Astrocyte (in vitro differentiated cells and primary cell): ENCODE results near the gene FMOD.

Source experiments
- CTCF ChIP-seq: IDR thresholded peaks from 2 replicates; pipeline ENCODE4 v1.5.1; 2011; ENCODE audit warnings: low read depth, mild to moderate bottlenecking, inconsistent platforms, low read length, moderate library complexity; ENCODE audit not compliant: insufficient read depth
- EZH2 ChIP-seq: IDR thresholded peaks from 2 replicates; pipeline ENCODE4 v1.6.1; 2012; ENCODE audit warnings: mild to moderate bottlenecking, low read length, inconsistent platforms; ENCODE audit not compliant: insufficient read depth

GRCh38 chr1:203301331-203301668 is 49.6 kb downstream of the FMOD start:
- no peak for TF ChIP-seq CTCF
- TF ChIP-seq EZH2: no peak
